Breast epithelium (tissue), 3 donors: ENCODE data around the gene AEBP2.

Source experiments
- POLR2A ChIP-seq: fragments of 450-650 bp; IDR thresholded peaks from one replicate; pipeline ENCODE4 v1.6.1; 2016; ENCODE audit warnings: antibody characterized with exemption, mild to moderate bottlenecking, moderate library complexity
- TF ChIP-seq, protein P1 (sequence below), 3 donors: fragments of 450-650 bp; IDR thresholded peaks; one replicate each; pipeline ENCODE4 v1.5.1; 2016 to 2017; ENCODE audit warnings: antibody characterized with exemption in 3 of 3, mild to moderate bottlenecking in 3 of 3, moderate library complexity in 3 of 3

- no peak for TF ChIP-seq POLR2A
- TF ChIP-seq, protein P1, sequence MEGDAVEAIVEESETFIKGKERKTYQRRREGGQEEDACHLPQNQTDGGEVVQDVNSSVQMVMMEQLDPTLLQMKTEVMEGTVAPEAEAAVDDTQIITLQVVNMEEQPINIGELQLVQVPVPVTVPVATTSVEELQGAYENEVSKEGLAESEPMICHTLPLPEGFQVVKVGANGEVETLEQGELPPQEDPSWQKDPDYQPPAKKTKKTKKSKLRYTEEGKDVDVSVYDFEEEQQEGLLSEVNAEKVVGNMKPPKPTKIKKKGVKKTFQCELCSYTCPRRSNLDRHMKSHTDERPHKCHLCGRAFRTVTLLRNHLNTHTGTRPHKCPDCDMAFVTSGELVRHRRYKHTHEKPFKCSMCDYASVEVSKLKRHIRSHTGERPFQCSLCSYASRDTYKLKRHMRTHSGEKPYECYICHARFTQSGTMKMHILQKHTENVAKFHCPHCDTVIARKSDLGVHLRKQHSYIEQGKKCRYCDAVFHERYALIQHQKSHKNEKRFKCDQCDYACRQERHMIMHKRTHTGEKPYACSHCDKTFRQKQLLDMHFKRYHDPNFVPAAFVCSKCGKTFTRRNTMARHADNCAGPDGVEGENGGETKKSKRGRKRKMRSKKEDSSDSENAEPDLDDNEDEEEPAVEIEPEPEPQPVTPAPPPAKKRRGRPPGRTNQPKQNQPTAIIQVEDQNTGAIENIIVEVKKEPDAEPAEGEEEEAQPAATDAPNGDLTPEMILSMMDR (IDR thresholded peaks at IDR 0.05): no peak
These were observed 89.5 kb downstream of the AEBP2 start for GRCh38 chr12:19528750-19529149.
